IPS DF 4.7 (cell line): ENCODE data around the gene ZNF487.

Experiments
- DNase-seq: peaks from one replicate; pipeline ENCODE4 v3.0.0-alpha.2; 2013; ENCODE audit warnings: low spot score; ENCODE audit errors: extremely low read depth

The ZNF487 gene

GRCh38 chr10:43482319-43483078 is 45.6 kb downstream of the ZNF487 start:
- DNase-seq, result no peak

- no peak for DNase-seq
Observed at GRCh38 chr10:43491855-43492254, 54.9 kb downstream of the ZNF487 start.

GRCh38 chr10:43502931-43503330 is 66.0 kb downstream of the ZNF487 start:
- no peak for DNase-seq

- DNase-seq, result no peak
Observed at GRCh38 chr10:43524434-43525247, 87.7 kb downstream of the ZNF487 start.
